GM12878 (cell line): ENCODE results near the gene ZNF222. TPM values are rescaled to one million over a fixed set of nuclear protein-coding genes. Genes with fewer than 3 reads are reported as not detected.

Experiments
- ATAC-seq: fragments of 200-7000 bp; cut with Tn5 transposase; 3 replicates; pipeline ENCODE4 v1.9.1; 2020; ENCODE audit warnings: mild to moderate bottlenecking, moderate library complexity
- BruUV-seq: library from RNA; stranded (reverse); fragments of 400-500 nt; replicated peaks from 2 replicates; lab custom pipeline; 2021; lab: Mats Ljungman, UMichigan
- CTCF ChIA-PET: fragments of 300-600 bp; sonication (Branson Sonifier 250); formaldehyde crosslinking; extraction: SDS; loops from one replicate; lab custom pipeline; 2021; ENCODE audit warnings: inconsistent platforms; lab: Yijun Ruan, JAX
- POLR2A ChIA-PET: fragments of 350-600 bp; formaldehyde crosslinking; extraction: SDS; loops from one replicate; lab custom pipeline; 2021; ENCODE audit warnings: inconsistent platforms; lab: Charles Lee
- RAD21 ChIA-PET: fragments of 300-600 bp; sonication (Branson Sonifier 250); formaldehyde crosslinking; loops from one replicate; lab custom pipeline; 2023; ENCODE audit warnings: antibody characterized with exemption; ENCODE audit not compliant: unreplicated experiment; lab: Charles Lee
- SMC1A ChIA-PET: fragments of 300-600 bp; sonication (Branson Sonifier 250); formaldehyde crosslinking; loops from one replicate; lab custom pipeline; 2023; ENCODE audit not compliant: unreplicated experiment, uncharacterized antibody; lab: Charles Lee
- DNase-seq: peaks from one replicate; pipeline ENCODE4 v3.0.0-alpha.2; 2011; ENCODE audit warnings: low read depth, low spot score
- FAIRE-seq: peaks from 3 replicates; lab custom pipeline; 2011; peaks lifted over from hg19 to GRCh38; lab: Jason Lieb, UNC
- H2AFZ ChIP-seq: 2 replicates; pipeline ENCODE4 v1.6.0; 2011; ENCODE audit warnings: low read depth, low read length, control low read depth; ENCODE audit not compliant: control insufficient read depth
- H3K27ac ChIP-seq: 2 replicates; pipeline ENCODE4 v1.5.1; 2011; ENCODE audit warnings: control low read depth; ENCODE audit not compliant: control insufficient read depth, insufficient read depth
- H3K27me3 ChIP-seq, 2 experiments: replicated peaks in 1 of 2; 2 replicates each; pipeline versions ENCODE4 v1.6.0 to v1.6.1; 2011; ENCODE audit warnings: low read length in 1 of 2; ENCODE audit not compliant: control insufficient read depth in 2 of 2, insufficient read depth in 2 of 2
- H3K36me3 ChIP-seq, 2 experiments: 2 replicates each; pipeline ENCODE4 v1.5.1; 2011; ENCODE audit warnings: low read length in 1 of 2; ENCODE audit not compliant: control insufficient read depth in 2 of 2, insufficient read depth in 2 of 2
- H3K4me1 ChIP-seq: 2 replicates; pipeline ENCODE4 v1.6.1; 2011; ENCODE audit warnings: mild to moderate bottlenecking, low read length, moderate library complexity, mixed read lengths; ENCODE audit not compliant: control insufficient read depth, insufficient read depth
- H3K4me2 ChIP-seq: 2 replicates; pipeline ENCODE4 v1.6.0; 2011; ENCODE audit warnings: control low read depth; ENCODE audit not compliant: control insufficient read depth, insufficient read depth
- H3K4me3 ChIP-seq: fragments of 200-600 bp; sonication (generic); 2 replicates; pipeline ENCODE4 v1.5.1; 2016
- H3K79me2 ChIP-seq: 2 replicates; pipeline ENCODE4 v1.6.0; 2011; ENCODE audit warnings: low read length; ENCODE audit not compliant: control insufficient read depth, insufficient read depth
- H3K9ac ChIP-seq: 2 replicates; pipeline ENCODE4 v1.8.0; 2011; ENCODE audit warnings: low read length, control low read depth, mixed read lengths; ENCODE audit not compliant: control insufficient read depth, insufficient read depth
- H3K9me3 ChIP-seq: replicated peaks from 3 replicates; pipeline ENCODE4 v1.5.1; 2011; ENCODE audit warnings: mild to moderate bottlenecking, low read length; ENCODE audit not compliant: control insufficient read depth, insufficient read depth
- H4K20me1 ChIP-seq: 2 replicates; pipeline ENCODE4 v1.6.0; 2011; ENCODE audit not compliant: control insufficient read depth, insufficient read depth
- BHLHE40 ChIP-seq, 2 experiments: fragments of 450-650 bp in 1 of 2; IDR thresholded peaks; 2 replicates each; pipeline ENCODE4 v1.6.1; 2011 to 2017; ENCODE audit warnings: low read depth in 2 of 2, borderline replicate concordance in 1 of 2, improper control_type of control experiment in 1 of 2, low read length in 1 of 2, mild to moderate bottlenecking in 1 of 2
- CBX3 ChIP-seq: fragments of 200-600 bp; sonication (generic); IDR thresholded peaks from 2 replicates; pipeline ENCODE4 v1.6.1; 2016; ENCODE audit warnings: low read depth, borderline replicate concordance
- CBX5 ChIP-seq: sonication (generic); IDR thresholded peaks from 2 replicates; pipeline ENCODE4 v1.6.1; 2016; ENCODE audit warnings: low read depth, moderate library complexity, mild to moderate bottlenecking, inconsistent platforms
- KLF5 ChIP-seq: fragments of 450-650 bp; IDR thresholded peaks from 2 replicates; pipeline ENCODE4 v1.6.1; 2014; ENCODE audit warnings: mild to moderate bottlenecking; ENCODE audit not compliant: partially characterized antibody
- NBN ChIP-seq: fragments of 450-650 bp; IDR thresholded peaks from 2 replicates; pipeline ENCODE4 v1.6.1; 2016
- RELB ChIP-seq: fragments of 450-650 bp; IDR thresholded peaks from 2 replicates; pipeline ENCODE4 v1.6.1; 2017; ENCODE audit warnings: low read depth, mild to moderate bottlenecking, moderate library complexity
- ZNF207 ChIP-seq: fragments of 450-650 bp; IDR thresholded peaks from 2 replicates; pipeline ENCODE4 v1.6.1; 2014; ENCODE audit warnings: antibody characterized with exemption, mild to moderate bottlenecking, borderline replicate concordance
- ZNF24 ChIP-seq: fragments of 450-650 bp; IDR thresholded peaks from 2 replicates; pipeline ENCODE4 v1.6.1; 2017; ENCODE audit warnings: antibody characterized with exemption, mild to moderate bottlenecking
- WGBS: methylation state at CpG from one replicate; pipeline ENCODE4 v1.1.6; 2016; ENCODE audit warnings: low lambda C conversion rate; ENCODE audit not compliant: insufficient replicate concordance, insufficient coverage; ENCODE audit errors: missing lambda C conversion rate; 5-methylcytosine and 5-hydroxymethylcytosine counted together
- in situ Hi-C: fragments of 300-500 bp; cut with MboI; formaldehyde crosslinking; loops from 9 replicates; pipeline ENCODE4 v1.14.3; 2018; ENCODE audit warnings: mixed read lengths
- intact Hi-C: fragments of 100-400 bp; cut with micrococcal nuclease; formaldehyde crosslinking; loops from one replicate; pipeline ENCODE4 v1.14.2; 2022; ENCODE audit not compliant: unreplicated experiment
- polyA plus RNA-seq, 11 experiments: library from polyadenylated mRNA; depleted of rRNA in 4 of 11; unstranded in 6 of 11; stranded (reverse) in 5 of 11; fragments of >200 nt; fragmentation: Nextera tagmentation in 4 of 11; fragmentation: Illumina TruSeq in 1 of 11; extraction: Ambion mirVana in 4 of 11; extraction: Trizol in 1 of 11; gene quantifications; 1 replicate in 1 of 11; 2 replicates in 10 of 11; pipeline versions ENCODE4 v1.2.1 to v1.2.3, GENCODE V29; 2011 to 2016; ENCODE audit warnings: inconsistent platforms in 2 of 11, missing spikeins in 2 of 11, low read depth in 1 of 11
- total RNA-seq, 4 experiments: library from RNA; depleted of rRNA in 3 of 4; stranded (reverse); fragments of >200 nt in 3 of 4; fragmentation: Illumina TruSeq in 1 of 4; extraction: Trizol in 1 of 4; gene quantifications; 2 replicates each; pipeline versions ENCODE4 v1.2.1 to v1.2.3, GENCODE V29; 2013 to 2021

The ZNF222 gene
- total and polyA plus RNA-seq, 10 of the 15 experiments (the other 5 are each of a cell fraction or from before 2014, with no cell fraction given) = 2.3 to 5.9 (median 4.2) TPM

DNA sequence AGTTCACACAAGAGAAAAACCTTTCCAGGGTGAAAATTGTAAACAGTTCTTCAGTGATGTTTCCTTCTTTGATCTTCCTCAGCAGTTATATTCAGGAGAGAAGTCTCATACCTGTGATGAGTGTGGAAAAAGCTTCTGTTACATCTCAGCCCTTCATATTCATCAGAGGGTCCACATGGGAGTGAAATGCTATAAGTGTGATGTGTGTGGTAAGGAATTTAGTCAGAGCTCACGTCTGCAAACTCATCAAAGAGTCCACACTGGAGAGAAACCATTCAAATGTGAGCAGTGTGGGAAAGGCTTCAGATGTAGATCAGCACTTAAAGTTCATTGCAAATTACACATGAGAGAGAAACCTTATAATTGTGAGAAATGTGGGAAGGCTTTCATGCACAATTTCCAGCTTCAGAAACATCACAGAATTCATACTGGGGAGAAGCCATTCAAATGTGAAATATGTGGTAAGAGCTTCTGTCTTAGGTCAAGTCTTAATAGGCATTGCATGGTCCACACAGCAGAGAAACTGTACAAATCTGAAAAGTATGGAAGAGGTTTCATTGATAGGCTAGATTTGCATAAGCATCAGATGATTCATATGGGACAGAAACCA is 6.9 kb downstream of the ZNF222 start:
- SMC1A ChIA-PET = interaction anchor here (0.9 kb wide), 1 partner anchor 18 kb away, joined by 4 read pairs; no protein-coding TSS in a partner anchor
- intact Hi-C loops = no loop called here
- CTCF ChIA-PET = no interaction called here
- H3K4me2 ChIP-seq = no peak overlapping the region
- H2AFZ ChIP-seq = no peak overlapping the region
- WGBS = 50% methylated on average over 1 of the region's 1 CpG
- H3K27ac ChIP-seq = no peak overlapping the region
- peaks cover 0 to 1% of the 10 kb centered on the region in 2 experiments; a peak in 2 of 4 replicates for H3K36me3 ChIP-seq
- POLR2A ChIA-PET = no interaction called here
- FAIRE-seq = no peak
- no TSS peak for BruUV-seq
- DNase-seq = no peak
- H3K79me2 ChIP-seq = no peaks in the 10 kb centered on the region
- no peak for ATAC-seq
- TF ChIP-seq CBX5 (peak; percentile 89), KLF5 (peak; percentile 80), NBN (no peak)
- TF ChIP-seq, all 136 proteins: peak for 2
- Histone ChIP-seq H3K9ac (no peak overlapping the region), H3K4me3 (no peak overlapping the region), H3K9me3 (peaks cover 26% of the 10 kb centered on the region), H3K4me1 (no peaks in the 10 kb centered on the region), H3K27me3 (no peaks in the 10 kb centered on the region), H4K20me1 (no peaks in the 10 kb centered on the region)
- RAD21 ChIA-PET = no interaction called here
- in situ Hi-C loops = no loop called here

DNA sequence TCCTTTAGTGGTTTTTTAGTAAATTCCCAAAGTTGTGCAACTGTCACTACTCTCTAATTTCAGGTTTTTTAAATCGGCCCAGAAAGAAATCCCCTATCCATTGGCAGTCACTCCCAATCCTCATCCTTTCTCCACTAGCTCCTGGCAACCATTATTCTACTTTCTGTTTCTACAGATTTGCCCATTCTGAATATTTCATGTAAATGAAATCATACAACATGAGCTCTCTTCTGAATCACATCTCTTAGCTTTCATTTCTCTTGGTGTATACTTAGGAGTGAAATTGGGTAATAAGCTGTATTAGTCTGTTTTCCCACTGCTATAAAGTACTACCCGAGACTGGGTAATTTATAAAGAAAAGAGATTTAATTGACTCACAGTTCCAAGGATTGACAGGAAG is 17.0 kb downstream of the ZNF222 start:
- H3K4me3 ChIP-seq = no peak overlapping the region
- SMC1A ChIA-PET = interaction anchor here (1.4 kb wide), 1 partner anchor 40 kb away, joined by 4 read pairs; no protein-coding TSS in a partner anchor
- no peaks in the 10 kb centered on the region; the same call in 2 of the 3 replicates for H3K9me3 ChIP-seq
- POLR2A ChIA-PET = no interaction called here
- RAD21 ChIA-PET = no interaction called here
- H3K79me2 ChIP-seq = no peaks in the 10 kb centered on the region
- DNase-seq = no peak
- no TSS peak for BruUV-seq
- no peaks in the 10 kb centered on the region for H4K20me1 ChIP-seq
- no peaks in the 10 kb centered on the region for H3K36me3 ChIP-seq
- H3K27ac ChIP-seq = no peak overlapping the region
- no peaks in the 10 kb centered on the region for H3K27me3 ChIP-seq
- H3K4me1 ChIP-seq = no peaks in the 10 kb centered on the region
- CTCF ChIA-PET = interaction anchor here (0.8 to 1.5 kb wide), 2 partner anchors 8 to 10 kb away, joined by 3 read pairs; no protein-coding TSS in a partner anchor
- H3K9ac ChIP-seq = no peak overlapping the region
- no peak overlapping the region for H2AFZ ChIP-seq
- no peak overlapping the region for H3K4me2 ChIP-seq
- no peak for FAIRE-seq
- in situ Hi-C loops (no loop called here), intact Hi-C loops (no loop called here)
- 0% methylated on average over 2 of the region's 2 CpGs for WGBS
- no peak for TF ChIP-seq ZNF207
- TF ChIP-seq RELB = no peak
- no peak for TF ChIP-seq CBX3
- TF ChIP-seq ZNF24 = no peak
- no peak for TF ChIP-seq BHLHE40 (IDR thresholded peaks at IDR 0.05; ENCODE audit: borderline replicate concordance in 1 of 2, low read depth in 2 of 2, low read length in 1 of 2)
- no peak for ATAC-seq
